Sigmoid colon (tissue), 4 donors: ENCODE data around the gene RELCH.

Experiments
- POLR2AphosphoS5 ChIP-seq, 4 donors: sonication (generic); formaldehyde crosslinking; IDR thresholded peaks; one replicate each; pipeline ENCODE4 v1.6.1; 2017; ENCODE audit warnings: antibody characterized with exemption in 4 of 4
- TF ChIP-seq, protein P1 (sequence below), 4 experiments: fragments of 450-650 bp in 3 of 4; fragments of 200-600 bp in 1 of 4; IDR thresholded peaks; one replicate each; pipeline ENCODE4 v1.5.1; 2016 to 2019; ENCODE audit warnings: antibody characterized with exemption in 4 of 4, mild to moderate bottlenecking in 3 of 4, moderate library complexity in 2 of 4

DNA sequence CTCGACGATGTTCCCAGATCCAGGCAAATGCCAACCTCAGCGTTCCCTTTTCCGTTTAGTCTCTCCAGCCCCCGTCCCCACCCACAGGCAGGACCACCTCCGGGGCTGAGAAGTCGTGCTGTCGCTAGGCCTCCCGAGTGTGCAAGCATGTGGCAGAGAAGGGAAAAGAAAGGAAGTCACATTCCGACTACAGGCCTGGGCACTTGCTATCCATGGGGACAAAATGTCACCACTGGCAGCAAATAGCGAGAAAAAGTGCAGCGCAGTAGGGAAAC is 619 bp upstream of the RELCH start:
- TF ChIP-seq, protein P1, sequence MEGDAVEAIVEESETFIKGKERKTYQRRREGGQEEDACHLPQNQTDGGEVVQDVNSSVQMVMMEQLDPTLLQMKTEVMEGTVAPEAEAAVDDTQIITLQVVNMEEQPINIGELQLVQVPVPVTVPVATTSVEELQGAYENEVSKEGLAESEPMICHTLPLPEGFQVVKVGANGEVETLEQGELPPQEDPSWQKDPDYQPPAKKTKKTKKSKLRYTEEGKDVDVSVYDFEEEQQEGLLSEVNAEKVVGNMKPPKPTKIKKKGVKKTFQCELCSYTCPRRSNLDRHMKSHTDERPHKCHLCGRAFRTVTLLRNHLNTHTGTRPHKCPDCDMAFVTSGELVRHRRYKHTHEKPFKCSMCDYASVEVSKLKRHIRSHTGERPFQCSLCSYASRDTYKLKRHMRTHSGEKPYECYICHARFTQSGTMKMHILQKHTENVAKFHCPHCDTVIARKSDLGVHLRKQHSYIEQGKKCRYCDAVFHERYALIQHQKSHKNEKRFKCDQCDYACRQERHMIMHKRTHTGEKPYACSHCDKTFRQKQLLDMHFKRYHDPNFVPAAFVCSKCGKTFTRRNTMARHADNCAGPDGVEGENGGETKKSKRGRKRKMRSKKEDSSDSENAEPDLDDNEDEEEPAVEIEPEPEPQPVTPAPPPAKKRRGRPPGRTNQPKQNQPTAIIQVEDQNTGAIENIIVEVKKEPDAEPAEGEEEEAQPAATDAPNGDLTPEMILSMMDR (IDR thresholded peaks at IDR 0.05) = no peak
- no peak for TF ChIP-seq POLR2AphosphoS5 (IDR thresholded peaks at IDR 0.05)
